GM18517 (cell line): ENCODE results near the gene PXMP2.

Experiments
- ATAC-seq: cut with Tn5 transposase; IDR thresholded peaks from one replicate; pipeline ENCODE4 v1.9.1; 2021; ENCODE audit warnings: mild to moderate bottlenecking, moderate library complexity; ENCODE audit not compliant: unreplicated experiment

PXMP2 gene

GRCh38 chr12:132719954-132720324, 32.6 kb downstream of the PXMP2 start:
- no peak for ATAC-seq

- no peak for ATAC-seq
These were observed 33.4 kb downstream of the PXMP2 start for GRCh38 chr12:132720606-132721345.

GRCh38 chr12:132723015-132723763, 35.8 kb downstream of the PXMP2 start:
- no peak for ATAC-seq

GRCh38 chr12:132723764-132724140, 36.4 kb downstream of the PXMP2 start:
- ATAC-seq = no peak

- no peak for ATAC-seq
These were observed 37.3 kb downstream of the PXMP2 start for GRCh38 chr12:132724506-132725241.

GRCh38 chr12:132726386-132726785, 39.0 kb downstream of the PXMP2 start:
- ATAC-seq = no peak

- ATAC-seq = no peak
These were observed 39.9 kb downstream of the PXMP2 start for GRCh38 chr12:132727091-132727794.

- no peak for ATAC-seq
These were observed 41.1 kb downstream of the PXMP2 start for GRCh38 chr12:132728502-132728901.

GRCh38 chr12:132729541-132730320, 42.3 kb downstream of the PXMP2 start:
- no peak for ATAC-seq

- no peak for ATAC-seq
These were observed 43.0 kb downstream of the PXMP2 start for GRCh38 chr12:132730353-132730752.

- no peak for ATAC-seq
These were observed 44.2 kb downstream of the PXMP2 start for GRCh38 chr12:132731574-132731973.

- no peak for ATAC-seq
These were observed 46.8 kb downstream of the PXMP2 start for GRCh38 chr12:132734206-132734605.

- no peak for ATAC-seq
These were observed 48.1 kb downstream of the PXMP2 start for GRCh38 chr12:132735496-132735895.

GRCh38 chr12:132736378-132736777, 49.0 kb downstream of the PXMP2 start:
- no peak for ATAC-seq

- ATAC-seq = no peak
These were observed 49.5 kb downstream of the PXMP2 start for GRCh38 chr12:132736913-132737312.

- no peak for ATAC-seq
These were observed 52.4 kb downstream of the PXMP2 start for GRCh38 chr12:132739600-132740312.

- no peak for ATAC-seq
These were observed 52.9 kb downstream of the PXMP2 start for GRCh38 chr12:132740313-132740646.

- ATAC-seq = no peak
These were observed 53.3 kb downstream of the PXMP2 start for GRCh38 chr12:132740652-132741051.

- no peak for ATAC-seq
These were observed 54.2 kb downstream of the PXMP2 start for GRCh38 chr12:132741620-132742019.

GRCh38 chr12:132743831-132744230, 56.4 kb downstream of the PXMP2 start:
- ATAC-seq = no peak
